Measurements from ENCODE around the gene ZNF546. TPM values are rescaled to one million over a fixed set of nuclear protein-coding genes. Genes with fewer than 3 reads are reported as not detected.

ZNF546 gene
- total RNA-seq, 1 donor from 2014 or later, result 5.2 TPM

DNA sequence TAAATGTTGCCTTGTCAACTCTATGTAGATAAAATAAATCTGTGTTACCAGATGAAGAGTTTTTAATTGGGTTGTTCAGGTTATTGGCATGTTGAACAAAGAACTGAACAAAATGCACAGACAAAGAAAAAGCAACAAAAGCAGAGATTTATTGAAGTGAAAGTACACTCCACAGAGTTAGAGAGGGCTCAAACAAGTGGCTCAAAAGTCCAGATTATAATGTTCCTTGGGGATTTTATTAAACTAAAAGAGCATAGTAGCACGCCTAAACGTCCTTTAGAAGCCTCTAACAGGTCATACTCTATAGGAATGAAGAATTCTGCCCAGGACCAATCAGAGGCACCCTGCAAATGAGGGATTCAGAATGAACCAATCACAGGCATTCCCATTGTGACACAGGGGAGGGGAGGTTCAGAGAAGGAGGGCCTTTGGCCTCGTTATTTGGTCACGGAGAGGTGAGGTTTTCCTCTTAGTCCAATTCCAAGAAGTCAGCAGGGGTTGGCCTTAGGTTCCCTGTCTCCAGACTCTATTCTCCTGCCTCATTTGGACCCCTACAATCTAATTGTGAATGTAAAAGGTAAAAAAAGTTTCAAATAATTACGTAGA is 13.1 kb upstream of the ZNF546 start:
- no peak overlapping the region for H3K4me3 ChIP-seq
- no peaks in the 10 kb centered on the region for H3K27me3 ChIP-seq
- no peak overlapping the region for H3K27ac ChIP-seq
- DNase-seq (ENCODE audit: extremely low spot score in 2 of 2), result no peak
- TF ChIP-seq POLR2AphosphoS5 (IDR thresholded peaks at IDR 0.05; ENCODE audit: insufficient read depth in 1 of 2, low read depth in 1 of 2) (no peak), POLR2A (IDR thresholded peaks at IDR 0.05) (no peak)
- TF ChIP-seq, protein P1, sequence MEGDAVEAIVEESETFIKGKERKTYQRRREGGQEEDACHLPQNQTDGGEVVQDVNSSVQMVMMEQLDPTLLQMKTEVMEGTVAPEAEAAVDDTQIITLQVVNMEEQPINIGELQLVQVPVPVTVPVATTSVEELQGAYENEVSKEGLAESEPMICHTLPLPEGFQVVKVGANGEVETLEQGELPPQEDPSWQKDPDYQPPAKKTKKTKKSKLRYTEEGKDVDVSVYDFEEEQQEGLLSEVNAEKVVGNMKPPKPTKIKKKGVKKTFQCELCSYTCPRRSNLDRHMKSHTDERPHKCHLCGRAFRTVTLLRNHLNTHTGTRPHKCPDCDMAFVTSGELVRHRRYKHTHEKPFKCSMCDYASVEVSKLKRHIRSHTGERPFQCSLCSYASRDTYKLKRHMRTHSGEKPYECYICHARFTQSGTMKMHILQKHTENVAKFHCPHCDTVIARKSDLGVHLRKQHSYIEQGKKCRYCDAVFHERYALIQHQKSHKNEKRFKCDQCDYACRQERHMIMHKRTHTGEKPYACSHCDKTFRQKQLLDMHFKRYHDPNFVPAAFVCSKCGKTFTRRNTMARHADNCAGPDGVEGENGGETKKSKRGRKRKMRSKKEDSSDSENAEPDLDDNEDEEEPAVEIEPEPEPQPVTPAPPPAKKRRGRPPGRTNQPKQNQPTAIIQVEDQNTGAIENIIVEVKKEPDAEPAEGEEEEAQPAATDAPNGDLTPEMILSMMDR (IDR thresholded peaks at IDR 0.05), result no peak
- H3K9me3 ChIP-seq, result peaks cover 22% of the 10 kb centered on the region
- no peaks in the 10 kb centered on the region for H3K4me1 ChIP-seq
- intact Hi-C loops (cut with DNase I), result loop anchor here (2.0 kb wide), 1 partner anchor 23 kb away; no protein-coding TSS in a partner anchor
- peaks cover 4 to 35% of the 10 kb centered on the region in 2 donors for H3K36me3 ChIP-seq

DNA sequence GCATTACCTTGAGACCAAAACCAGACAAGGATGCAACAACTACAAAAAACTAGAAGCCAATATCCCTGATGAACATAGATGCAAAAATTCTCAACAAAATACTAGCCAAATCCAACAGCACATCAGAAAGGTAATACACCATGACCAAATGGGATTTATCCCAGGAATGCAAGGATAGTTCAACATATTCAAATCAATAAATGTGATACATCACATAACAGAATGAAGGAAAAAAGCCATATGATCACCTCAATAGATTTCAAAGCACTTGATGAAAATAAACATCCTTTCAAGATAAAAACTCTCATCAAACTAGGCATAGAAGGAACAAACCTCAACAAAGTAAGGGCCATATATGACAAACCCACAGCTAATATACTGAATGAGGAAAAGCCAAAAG is 10.2 kb upstream of the ZNF546 start:
- no peak for DNase-seq (ENCODE audit: extremely low spot score in 2 of 2)
- Histone ChIP-seq H3K36me3 (peaks cover 0 to 7% of the 10 kb centered on the region in 2 donors), H3K27ac (no peak overlapping the region), H3K4me3 (no peak overlapping the region), H3K27me3 (no peaks in the 10 kb centered on the region), H3K4me1 (no peaks in the 10 kb centered on the region), H3K9me3 (peaks cover 22% of the 10 kb centered on the region)
- no peak for TF ChIP-seq POLR2AphosphoS5 (IDR thresholded peaks at IDR 0.05; ENCODE audit: insufficient read depth in 1 of 2, low read depth in 1 of 2)
- no peak for TF ChIP-seq POLR2A (IDR thresholded peaks at IDR 0.05)
- TF ChIP-seq, protein P1 (IDR thresholded peaks at IDR 0.05), result no peak
- intact Hi-C loops (cut with DNase I), result no loop called here

DNA sequence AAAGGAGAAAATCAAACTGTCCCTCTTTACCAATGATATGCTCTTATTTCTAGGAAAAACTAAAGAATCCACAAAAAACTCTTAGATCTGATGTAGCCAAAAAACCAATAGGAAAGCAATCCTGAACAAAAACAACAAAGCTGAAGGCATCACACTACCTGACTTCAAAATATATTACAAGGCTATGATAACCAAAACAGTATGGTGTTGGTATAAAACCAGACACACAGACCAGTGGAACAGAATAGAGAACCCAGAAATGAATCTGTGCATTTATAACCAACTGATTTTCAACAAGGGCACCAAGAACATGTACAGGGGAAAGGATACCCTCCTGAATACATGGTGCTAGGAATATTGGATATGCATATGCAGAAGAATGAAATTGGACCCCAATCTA is 9.7 kb upstream of the ZNF546 start:
- H3K9me3 ChIP-seq, result peaks cover 22% of the 10 kb centered on the region
- no peaks in the 10 kb centered on the region for H3K27me3 ChIP-seq
- H3K36me3 ChIP-seq, result peaks cover 0 to 3% of the 10 kb centered on the region in 2 donors
- TF ChIP-seq POLR2A (IDR thresholded peaks at IDR 0.05) (no peak), POLR2AphosphoS5 (IDR thresholded peaks at IDR 0.05; ENCODE audit: insufficient read depth in 1 of 2, low read depth in 1 of 2) (no peak)
- TF ChIP-seq, protein P1 (IDR thresholded peaks at IDR 0.05), result no peak
- H3K27ac ChIP-seq, result no peak overlapping the region
- intact Hi-C loops (cut with DNase I), result no loop called here
- H3K4me3 ChIP-seq, result no peak overlapping the region
- H3K4me1 ChIP-seq, result no peaks in the 10 kb centered on the region
- DNase-seq (ENCODE audit: extremely low spot score in 2 of 2), result no peak

DNA sequence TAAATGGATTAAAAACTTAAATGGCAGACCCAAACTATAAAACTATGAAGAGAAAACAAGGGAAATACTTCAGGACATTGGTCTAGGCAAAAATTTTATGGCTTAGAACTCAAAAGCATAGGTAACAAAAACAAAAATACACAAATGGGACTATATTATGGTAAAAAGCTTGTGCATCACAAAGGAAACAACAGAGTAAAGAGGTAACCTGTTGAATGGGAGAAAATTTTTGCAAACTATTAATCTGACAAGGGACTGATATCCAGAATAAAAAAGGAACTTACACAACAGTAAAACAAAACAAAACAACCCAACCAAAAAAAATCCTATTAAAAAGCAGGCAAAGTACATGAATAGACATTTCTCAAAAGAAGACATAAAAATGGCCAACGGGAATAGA is 9.3 kb upstream of the ZNF546 start:
- no peak for DNase-seq (ENCODE audit: extremely low spot score in 2 of 2)
- Histone ChIP-seq H3K4me1 (no peaks in the 10 kb centered on the region), H3K27me3 (no peaks in the 10 kb centered on the region), H3K9me3 (peaks cover 22% of the 10 kb centered on the region), H3K4me3 (no peak overlapping the region), H3K27ac (no peak overlapping the region), H3K36me3 (no peaks in the 10 kb centered on the region)
- intact Hi-C loops (cut with DNase I), result no loop called here
- TF ChIP-seq, protein P1 (IDR thresholded peaks at IDR 0.05), result no peak
- TF ChIP-seq POLR2A (IDR thresholded peaks at IDR 0.05) (no peak), POLR2AphosphoS5 (IDR thresholded peaks at IDR 0.05; ENCODE audit: insufficient read depth in 1 of 2, low read depth in 1 of 2) (no peak)

DNA sequence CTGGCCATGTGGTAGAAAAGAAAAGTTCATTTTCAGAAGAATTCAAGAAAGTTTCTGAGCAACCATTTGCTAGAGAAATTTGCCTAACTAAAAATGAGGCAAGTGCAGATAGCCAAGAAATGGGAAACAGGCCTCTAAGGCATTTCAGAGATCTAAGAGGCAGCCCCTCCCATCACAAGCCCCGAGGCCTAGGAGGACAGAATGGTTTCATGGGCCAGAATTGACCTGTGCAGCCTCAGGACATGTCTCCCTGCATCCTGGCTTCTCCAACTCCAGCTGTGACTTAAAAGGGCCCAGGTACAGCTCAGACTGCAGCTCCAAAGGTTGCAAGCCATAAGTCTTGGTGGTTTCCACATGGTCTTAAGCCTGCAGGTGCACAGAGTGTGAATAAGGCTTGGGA is 3.3 kb upstream of the ZNF546 start:
- Histone ChIP-seq H3K4me1 (peaks cover 20% of the 10 kb centered on the region), H3K36me3 (no peaks in the 10 kb centered on the region), H3K4me3 (no peak overlapping the region), H3K9me3 (no peaks in the 10 kb centered on the region), H3K27ac (no peak overlapping the region), H3K27me3 (no peaks in the 10 kb centered on the region)
- intact Hi-C loops (cut with DNase I), result no loop called here
- no peak for DNase-seq (ENCODE audit: extremely low spot score in 2 of 2)
- TF ChIP-seq, protein P1 (IDR thresholded peaks at IDR 0.05), result no peak
- TF ChIP-seq POLR2A (IDR thresholded peaks at IDR 0.05), result no peak
- TF ChIP-seq POLR2AphosphoS5 (IDR thresholded peaks at IDR 0.05; ENCODE audit: insufficient read depth in 1 of 2, low read depth in 1 of 2), result no peak

All from vagina (tissue), 2 donors.